ENCODE results near the gene TNRC18.

Gene TNRC18

GRCh38 chr7:5383314-5384098 lies 40.1 kb downstream of the TNRC18 start:
- DNase-seq (ENCODE audit: low read depth) = no peak
- TF ChIP-seq CTCF (IDR thresholded peaks at IDR 0.05; ENCODE audit: insufficient read depth, low read depth, low read length, missing control alignments) = no peak
- no peak overlapping the region for H3K4me3 ChIP-seq (ENCODE audit: low read depth, low read length)

GRCh38 chr7:5382281-5382892 lies 41.2 kb downstream of the TNRC18 start:
- no peak for TF ChIP-seq CTCF (IDR thresholded peaks at IDR 0.05; ENCODE audit: insufficient read depth, low read depth, low read length, missing control alignments)
- DNase-seq (ENCODE audit: low read depth) = no peak
- H3K4me3 ChIP-seq (ENCODE audit: low read depth, low read length) = no peak overlapping the region

GRCh38 chr7:5381071-5381772 lies 42.4 kb downstream of the TNRC18 start:
- no peak for DNase-seq (ENCODE audit: low read depth)
- TF ChIP-seq CTCF (IDR thresholded peaks at IDR 0.05; ENCODE audit: insufficient read depth, low read depth, low read length, missing control alignments) = no peak
- H3K4me3 ChIP-seq (ENCODE audit: low read depth, low read length) = no peak overlapping the region

- no peak for TF ChIP-seq CTCF (IDR thresholded peaks at IDR 0.05; ENCODE audit: insufficient read depth, low read depth, low read length, missing control alignments)
- DNase-seq (ENCODE audit: low read depth) = no peak
- H3K4me3 ChIP-seq (ENCODE audit: low read depth, low read length) = no peak overlapping the region
Measured at GRCh38 chr7:5380350-5381070, 43.1 kb downstream of the TNRC18 start.

- no peak for DNase-seq (ENCODE audit: low read depth)
- no peak overlapping the region for H3K4me3 ChIP-seq (ENCODE audit: low read depth, low read length)
- TF ChIP-seq CTCF (IDR thresholded peaks at IDR 0.05; ENCODE audit: insufficient read depth, low read depth, low read length, missing control alignments) = no peak
Measured at GRCh38 chr7:5379546-5379945, 44.1 kb downstream of the TNRC18 start.

- TF ChIP-seq CTCF (IDR thresholded peaks at IDR 0.05; ENCODE audit: insufficient read depth, low read depth, low read length, missing control alignments) = no peak
- no peak overlapping the region for H3K4me3 ChIP-seq (ENCODE audit: low read depth, low read length)
- DNase-seq (ENCODE audit: low read depth) = no peak
Measured at GRCh38 chr7:5377816-5378215, 45.8 kb downstream of the TNRC18 start.
